Trophoblast cell (in vitro differentiated cells and primary cell): Measurements from ENCODE around the gene NFYC.

ENCODE experiments used
- DNase-seq, 2 donors: peaks; one replicate each; pipeline ENCODE4 v3.0.0-alpha.2; 2016
- H2AFZ ChIP-seq: 2 replicates; pipeline ENCODE4 v1.6.1; 2013; ENCODE audit warnings: low read length, moderate library complexity, mild to moderate bottlenecking; ENCODE audit not compliant: insufficient read depth, poor library complexity
- H2AK5ac ChIP-seq: 2 replicates; pipeline ENCODE4 v1.6.1; 2013; ENCODE audit warnings: mild to moderate bottlenecking, low read length
- H2BK120ac ChIP-seq: 2 replicates; pipeline ENCODE4 v1.6.1; 2013; ENCODE audit warnings: low read length, mild to moderate bottlenecking, moderate library complexity; ENCODE audit not compliant: insufficient read depth, poor library complexity
- H2BK12ac ChIP-seq: 2 replicates; pipeline ENCODE4 v1.6.1; 2013; ENCODE audit warnings: mild to moderate bottlenecking, low read length, moderate library complexity
- H2BK5ac ChIP-seq: 2 replicates; pipeline ENCODE4 v1.6.1; 2013; ENCODE audit warnings: low read length, low read depth, moderate library complexity, mild to moderate bottlenecking; ENCODE audit not compliant: poor library complexity
- H3K14ac ChIP-seq: 2 replicates; pipeline ENCODE4 v1.6.1; 2013; ENCODE audit warnings: mild to moderate bottlenecking, low read length
- H3K18ac ChIP-seq: 2 replicates; pipeline ENCODE4 v1.6.1; 2013; ENCODE audit warnings: mild to moderate bottlenecking, low read length
- H3K23ac ChIP-seq: 2 replicates; pipeline ENCODE4 v1.6.1; 2013; ENCODE audit warnings: low read length
- H3K27ac ChIP-seq: 2 replicates; pipeline ENCODE4 v1.5.1; 2013; ENCODE audit warnings: low read depth, mild to moderate bottlenecking, inconsistent platforms, low read length, moderate library complexity
- H3K27me3 ChIP-seq: 2 replicates; pipeline ENCODE4 v1.6.1; 2013; ENCODE audit warnings: inconsistent platforms, mild to moderate bottlenecking, low read length, moderate library complexity; ENCODE audit not compliant: insufficient read depth
- H3K36me3 ChIP-seq, 2 experiments: 1 replicate in 1 of 2; 2 replicates in 1 of 2; pipeline ENCODE4 v1.6.1; 2013; ENCODE audit warnings: low read length in 2 of 2, mild to moderate bottlenecking in 2 of 2, moderate library complexity in 1 of 2; ENCODE audit not compliant: insufficient read depth in 2 of 2, control insufficient read depth in 1 of 2
- H3K4ac ChIP-seq: 2 replicates; pipeline ENCODE4 v1.6.1; 2013; ENCODE audit warnings: low read depth, mild to moderate bottlenecking, low read length, moderate library complexity
- H3K4me1 ChIP-seq, 2 experiments: 1 replicate in 1 of 2; 2 replicates in 1 of 2; pipeline ENCODE4 v1.6.1; 2013; ENCODE audit warnings: low read length in 2 of 2, mild to moderate bottlenecking in 2 of 2, moderate library complexity in 1 of 2; ENCODE audit not compliant: insufficient read depth in 2 of 2, control insufficient read depth in 1 of 2
- H3K4me2 ChIP-seq: 2 replicates; pipeline ENCODE4 v1.6.1; 2013; ENCODE audit warnings: inconsistent platforms, mild to moderate bottlenecking, low read length, moderate library complexity
- H3K4me3 ChIP-seq: 2 replicates; pipeline ENCODE4 v1.5.1; 2013; ENCODE audit warnings: mild to moderate bottlenecking, low read depth, low read length, inconsistent platforms
- H3K79me1 ChIP-seq: one replicate; pipeline ENCODE4 v1.6.1; 2013; ENCODE audit warnings: low read length
- H3K79me2 ChIP-seq: 2 replicates; pipeline ENCODE4 v1.6.1; 2013; ENCODE audit warnings: low read length, mild to moderate bottlenecking; ENCODE audit not compliant: control insufficient read depth, insufficient read depth, poor library complexity
- H3K9ac ChIP-seq: 2 replicates; pipeline ENCODE4 v1.6.1; 2013; ENCODE audit warnings: mild to moderate bottlenecking, low read length
- H3K9me3 ChIP-seq: 2 replicates; pipeline ENCODE4 v1.6.1; 2013; ENCODE audit warnings: low read depth, mild to moderate bottlenecking, control low read depth, inconsistent platforms, low read length; ENCODE audit not compliant: insufficient read depth
- H4K12ac ChIP-seq: 2 replicates; pipeline ENCODE4 v1.6.1; 2013; ENCODE audit warnings: low read depth, mild to moderate bottlenecking, low read length, moderate library complexity
- H4K8ac ChIP-seq: 2 replicates; pipeline ENCODE4 v1.6.1; 2013; ENCODE audit warnings: low read depth, mild to moderate bottlenecking, low read length, moderate library complexity
- H4K91ac ChIP-seq: one replicate; pipeline ENCODE4 v1.6.1; 2013; ENCODE audit warnings: low read depth, mild to moderate bottlenecking, low read length, moderate library complexity
- WGBS: extraction: QIAGEN DNeasy Blood & Tissue Kit; methylation state at CpG from one replicate; pipeline ENCODE4 v1.1.7; 2013; ENCODE audit warnings: missing lambda C conversion rate; ENCODE audit not compliant: insufficient read length, insufficient coverage; ENCODE audit errors: extremely low coverage; 5-methylcytosine and 5-hydroxymethylcytosine counted together

The NFYC gene

GRCh38 chr1:40783001-40783905 is 91.7 kb downstream of the NFYC start, which contains the start of gene KCNQ4:
Gene KCNQ4, plus strand, starts transcription at chr1:40783787. Its CDS starts 307 bp downstream, at chr1:40784094.
- H3K4me3 ChIP-seq, result peak within 1 kb of the TSS; percentile 10
- H3K18ac ChIP-seq, result no peak within 1 kb of the TSS
- no peak within 1 kb of the TSS for H4K8ac ChIP-seq
- H3K27ac ChIP-seq, result no peak within 1 kb of the TSS
- H3K79me2 ChIP-seq, result no peaks in the 10 kb centered on the region
- no peak within 1 kb of the TSS for H3K23ac ChIP-seq
- H2AK5ac ChIP-seq, result no peak within 1 kb of the TSS
- H3K4me2 ChIP-seq, result peak within 1 kb of the TSS; percentile 76
- no peak within 1 kb of the TSS for H3K9ac ChIP-seq
- H3K4ac ChIP-seq, result no peak within 1 kb of the TSS
- DNase-seq, result peak in 1 of 2 donors; percentile 35
- H2BK120ac ChIP-seq, result no peak within 1 kb of the TSS
- no peaks in the 10 kb centered on the region for H3K36me3 ChIP-seq
- peaks cover 31% of the 10 kb centered on the region for H3K27me3 ChIP-seq
- H2BK5ac ChIP-seq, result no peak within 1 kb of the TSS
- no peak within 1 kb of the TSS for H3K14ac ChIP-seq
- no peak within 1 kb of the TSS for H2AFZ ChIP-seq
- no peak within 1 kb of the TSS for H4K91ac ChIP-seq
- WGBS, result no CpG with 5 or more reads among the region's 73 CpGs
- no peak within 1 kb of the TSS for H4K12ac ChIP-seq
- H3K9me3 ChIP-seq, result peaks cover 8% of the 10 kb centered on the region
- peaks cover 8 to 9% of the 10 kb centered on the region in 2 experiments for H3K4me1 ChIP-seq
- no peaks in the 10 kb centered on the region for H3K79me1 ChIP-seq
- no peak within 1 kb of the TSS for H2BK12ac ChIP-seq

DNA sequence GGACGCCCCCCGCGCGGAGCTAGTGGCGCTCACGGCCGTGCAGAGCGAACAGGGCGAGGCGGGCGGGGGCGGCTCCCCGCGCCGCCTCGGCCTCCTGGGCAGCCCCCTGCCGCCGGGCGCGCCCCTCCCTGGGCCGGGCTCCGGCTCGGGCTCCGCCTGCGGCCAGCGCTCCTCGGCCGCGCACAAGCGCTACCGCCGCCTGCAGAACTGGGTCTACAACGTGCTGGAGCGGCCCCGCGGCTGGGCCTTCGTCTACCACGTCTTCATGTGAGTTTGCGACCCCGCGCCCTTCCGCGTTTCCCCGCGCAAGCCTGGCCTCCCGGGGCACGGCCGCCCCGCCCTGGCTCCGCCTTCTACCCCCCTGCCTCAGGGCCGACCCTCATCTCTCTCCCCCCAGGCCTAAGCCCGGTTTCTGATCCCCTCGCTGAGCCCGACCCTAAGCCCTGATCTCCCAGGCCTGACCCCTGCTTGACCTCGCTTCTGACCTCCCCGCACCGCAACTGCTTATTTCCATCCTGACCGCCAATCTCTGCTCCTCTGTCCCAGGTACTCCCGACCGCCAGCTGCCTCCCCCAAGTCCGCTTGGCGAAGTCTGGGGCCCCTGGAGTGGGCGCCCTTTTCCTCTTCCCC is 92.8 kb downstream of the NFYC start:
- Histone ChIP-seq H3K23ac (no peak overlapping the region), H2BK120ac (no peak overlapping the region), H4K91ac (no peak overlapping the region), H4K8ac (no peak overlapping the region), H2AFZ (no peak overlapping the region), H2BK12ac (no peak overlapping the region), H3K18ac (no peak overlapping the region), H3K79me1 (no peaks in the 10 kb centered on the region), H2AK5ac (no peak overlapping the region), H3K4ac (no peak overlapping the region), H3K79me2 (no peaks in the 10 kb centered on the region), H3K36me3 (no peaks in the 10 kb centered on the region), H3K27ac (no peak overlapping the region), H3K27me3 (peaks cover 31% of the 10 kb centered on the region), H2BK5ac (no peak overlapping the region), H4K12ac (no peak overlapping the region), H3K14ac (no peak overlapping the region), H3K9me3 (peaks cover 8% of the 10 kb centered on the region), H3K4me2 (peak overlapping the region; percentile 76), H3K9ac (no peak overlapping the region), H3K4me3 (no peak overlapping the region), H3K4me1 (peaks cover 8 to 9% of the 10 kb centered on the region in 2 experiments)
- peak in 1 of 2 donors; percentile 33 for DNase-seq
- no CpG with 5 or more reads among the region's 63 CpGs for WGBS

- Histone ChIP-seq H3K9ac (no peak overlapping the region), H3K9me3 (peaks cover 8% of the 10 kb centered on the region), H3K27ac (no peak overlapping the region), H3K79me1 (no peaks in the 10 kb centered on the region), H2AK5ac (no peak overlapping the region), H4K12ac (no peak overlapping the region), H4K8ac (no peak overlapping the region), H3K27me3 (peaks cover 31% of the 10 kb centered on the region), H3K36me3 (no peaks in the 10 kb centered on the region), H2BK120ac (no peak overlapping the region), H3K23ac (no peak overlapping the region), H3K4me1 (peaks cover 8 to 9% of the 10 kb centered on the region in 2 experiments), H3K79me2 (no peaks in the 10 kb centered on the region), H3K4me3 (no peak overlapping the region), H3K4me2 (no peak overlapping the region), H2BK12ac (no peak overlapping the region), H3K18ac (no peak overlapping the region), H4K91ac (no peak overlapping the region), H2AFZ (no peak overlapping the region), H2BK5ac (no peak overlapping the region), H3K14ac (no peak overlapping the region), H3K4ac (no peak overlapping the region)
- DNase-seq, result no peak
- WGBS, result no CpG with 5 or more reads among the region's 10 CpGs
These were observed 93.3 kb downstream of the NFYC start for GRCh38 chr1:40784771-40785151.

DNA sequence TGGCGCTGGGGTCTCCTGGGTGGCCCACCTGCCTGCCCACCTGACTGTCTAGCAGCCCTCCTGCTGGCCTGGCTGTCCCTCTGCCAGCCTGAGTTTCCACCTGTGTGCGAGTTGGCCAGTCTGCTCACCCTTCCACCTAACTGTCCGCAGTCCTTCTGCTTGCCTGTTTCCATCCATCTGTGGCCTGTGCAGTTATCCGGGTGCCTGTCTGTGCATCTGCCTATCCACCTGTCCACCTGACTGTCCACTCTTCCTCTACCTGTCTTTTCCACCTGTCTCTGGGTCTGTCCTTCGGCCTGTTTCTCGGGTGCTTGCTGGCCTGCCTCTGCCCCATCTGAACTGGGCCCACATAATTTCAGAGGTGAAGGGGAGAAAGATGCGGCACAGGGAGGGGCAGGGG is 93.9 kb downstream of the NFYC start:
- no peaks in the 10 kb centered on the region for H3K36me3 ChIP-seq
- no peak overlapping the region for H2BK120ac ChIP-seq
- no peak overlapping the region for H2AFZ ChIP-seq
- no peak overlapping the region for H2BK12ac ChIP-seq
- H2BK5ac ChIP-seq, result no peak overlapping the region
- H3K18ac ChIP-seq, result no peak overlapping the region
- peaks cover 31% of the 10 kb centered on the region for H3K27me3 ChIP-seq
- peaks cover 8% of the 10 kb centered on the region for H3K9me3 ChIP-seq
- H3K4me1 ChIP-seq, result peaks cover 8 to 9% of the 10 kb centered on the region in 2 experiments
- no peak for DNase-seq
- no peak overlapping the region for H3K4me2 ChIP-seq
- no peak overlapping the region for H3K27ac ChIP-seq
- no peak overlapping the region for H4K8ac ChIP-seq
- no peak overlapping the region for H3K9ac ChIP-seq
- H4K91ac ChIP-seq, result no peak overlapping the region
- WGBS, result no CpG with 5 or more reads among the region's 7 CpGs
- no peaks in the 10 kb centered on the region for H3K79me2 ChIP-seq
- H2AK5ac ChIP-seq, result no peak overlapping the region
- no peak overlapping the region for H3K23ac ChIP-seq
- H3K4ac ChIP-seq, result no peak overlapping the region
- H4K12ac ChIP-seq, result no peak overlapping the region
- H3K14ac ChIP-seq, result no peak overlapping the region
- H3K4me3 ChIP-seq, result no peak overlapping the region
- H3K79me1 ChIP-seq, result no peaks in the 10 kb centered on the region
